NCI-H1694 treated with DMSO at 0.1 percent for 48 hours (cell line): ENCODE data around the gene TOP3B.

Experiments
- DNase-seq: peaks from one replicate; lab custom pipeline; 2025; lab: John Stamatoyannopoulos, UW

Gene TOP3B

GRCh38 chr22:21982338-21982965 lies at the start of gene TOP3B:
Gene TOP3B (minus strand): TSS chr22:21982787. CDS start chr22:21975709, 7,078 bp downstream.
- DNase-seq: peak; percentile 54

GRCh38 chr22:22031183-22031945 lies 48.8 kb upstream of the TOP3B start:
- no peak for DNase-seq

- DNase-seq: no peak
Observed at GRCh38 chr22:22030493-22031182, 48.1 kb upstream of the TOP3B start.

DNA sequence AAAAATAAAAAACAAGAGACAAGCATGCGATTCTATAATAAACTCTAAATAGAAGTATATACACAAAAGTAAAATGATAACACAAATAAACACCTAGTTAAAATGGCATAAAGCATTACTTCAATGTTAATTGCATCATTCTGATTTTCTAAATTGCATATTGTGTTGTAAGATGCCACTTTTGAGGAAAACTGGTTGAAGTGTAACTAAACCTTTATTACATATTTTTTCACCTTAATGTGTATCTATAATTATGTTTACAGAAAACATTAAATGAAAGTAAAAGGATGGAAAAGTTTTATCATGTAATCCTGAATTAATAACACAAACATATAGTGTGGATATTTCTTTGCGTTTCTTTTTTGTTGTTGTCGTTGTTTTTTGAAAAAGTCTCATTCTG lies 45.4 kb upstream of the TOP3B start:
- DNase-seq: no peak

DNA sequence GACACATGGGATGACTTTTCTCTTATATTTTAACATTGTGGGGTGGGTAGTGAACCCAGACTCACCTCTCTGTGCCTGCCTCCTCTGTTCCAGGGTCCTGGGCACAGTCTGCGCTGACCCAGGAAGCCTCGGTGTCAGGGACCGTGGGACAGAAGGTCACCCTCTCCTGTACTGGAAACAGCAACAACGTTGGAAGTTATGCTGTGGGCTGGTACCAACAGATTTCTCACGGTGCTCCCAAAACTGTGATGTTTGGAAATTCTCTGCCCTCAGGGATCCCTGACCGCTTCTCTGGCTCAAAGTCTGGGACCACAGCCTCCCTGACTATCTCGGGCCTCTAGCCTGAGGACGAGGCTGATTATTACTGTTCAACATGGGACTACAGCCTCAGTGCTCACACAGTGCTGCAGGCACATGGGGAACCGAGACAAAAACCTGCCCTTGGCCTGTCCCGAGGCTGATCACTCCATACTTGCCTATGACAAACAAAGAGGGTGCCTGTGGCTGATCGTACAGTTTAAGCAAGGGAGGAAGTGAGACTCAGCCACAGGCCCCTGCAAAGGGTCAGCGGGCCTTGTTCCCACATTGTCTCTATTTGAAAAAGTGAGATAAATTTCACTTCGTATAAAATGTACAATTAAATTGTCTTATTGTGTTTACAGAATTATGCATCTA lies 43.7 kb upstream of the TOP3B start:
- DNase-seq: no peak

DNA sequence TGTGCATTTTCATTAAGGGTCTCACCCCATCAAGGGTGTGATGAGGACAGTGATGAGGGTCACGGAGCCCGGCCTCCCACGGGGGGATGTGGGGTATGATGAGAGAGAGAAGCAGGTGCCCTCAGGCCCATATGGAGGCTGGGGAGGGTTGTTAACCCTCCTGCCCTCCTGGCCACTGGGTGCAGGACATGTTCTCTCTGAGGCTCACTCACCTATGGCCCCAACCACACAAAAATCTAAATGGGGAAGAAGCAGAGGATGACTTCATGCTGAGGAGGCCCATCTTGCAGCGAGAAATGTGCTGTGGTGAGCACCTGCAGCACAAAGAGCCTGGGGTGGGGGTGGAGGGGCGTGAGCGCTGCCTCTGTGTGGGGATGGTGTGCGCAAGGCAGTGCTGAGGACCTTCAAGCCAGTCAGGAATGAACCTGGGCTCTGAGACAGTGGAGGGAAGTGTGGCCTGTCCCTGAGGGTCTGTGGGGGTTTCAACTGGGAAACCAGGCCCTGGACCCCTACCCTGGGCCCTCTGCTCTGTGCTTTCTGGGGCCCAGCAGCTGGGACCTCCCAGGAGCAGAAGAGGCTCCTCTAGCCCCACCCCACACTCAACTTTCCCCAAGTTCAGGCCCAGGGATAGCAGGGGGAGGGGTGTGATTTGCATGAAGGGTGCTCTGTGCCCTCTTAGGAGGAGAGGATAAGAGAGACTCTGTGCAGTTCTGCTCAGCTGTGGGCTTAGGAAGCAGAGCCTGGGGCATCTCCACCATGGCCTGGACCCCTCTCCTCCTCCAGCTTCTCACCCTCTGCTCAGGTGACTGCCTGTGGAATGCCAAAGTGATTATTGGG lies 43.0 kb upstream of the TOP3B start:
- no peak for DNase-seq

DNA sequence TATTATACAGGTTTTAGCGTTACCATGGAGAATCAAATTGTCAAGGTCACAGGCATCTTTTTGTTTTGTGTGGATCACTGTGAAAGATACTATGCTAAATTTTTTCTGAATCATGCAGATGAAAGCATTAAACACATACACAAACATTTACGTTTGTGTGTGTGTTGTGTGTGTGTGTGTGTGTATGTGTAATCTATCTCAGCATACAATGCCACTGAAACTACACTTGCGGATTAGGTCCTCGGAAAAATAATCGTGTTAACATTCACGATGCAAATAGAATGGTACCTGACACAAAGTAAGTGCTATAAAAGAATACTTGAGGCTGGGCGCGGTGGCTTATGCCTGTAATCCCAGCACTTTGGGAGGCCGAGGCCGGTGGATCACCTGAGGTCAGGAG lies 41.9 kb upstream of the TOP3B start:
- DNase-seq: no peak

DNA sequence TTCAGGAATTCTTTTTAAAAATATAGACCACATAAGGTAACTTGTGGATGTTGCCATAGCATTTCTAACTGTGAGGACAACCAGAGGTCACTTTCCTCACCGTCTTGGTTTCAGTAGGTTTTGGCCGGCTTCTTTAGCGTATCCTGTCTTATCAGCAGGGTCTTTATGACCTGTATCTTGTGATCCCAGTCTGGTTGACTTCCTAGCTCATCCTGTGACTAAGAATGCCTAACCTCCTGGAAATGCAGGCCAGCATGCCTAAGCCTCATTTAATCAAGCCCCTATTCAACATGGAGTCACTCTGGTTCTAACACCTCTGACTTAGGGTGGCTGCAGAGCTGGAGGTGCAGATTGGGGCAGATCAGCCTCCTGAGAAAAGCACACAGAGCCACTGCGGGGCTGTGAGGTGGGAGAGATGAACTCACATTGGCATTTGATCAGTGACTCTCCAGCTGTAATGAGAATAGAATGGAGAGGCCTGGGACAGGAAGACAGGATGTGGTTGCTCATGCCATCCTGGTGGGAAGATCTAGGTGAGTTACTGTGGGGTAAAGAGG lies 41.1 kb upstream of the TOP3B start:
- no peak for DNase-seq

DNA sequence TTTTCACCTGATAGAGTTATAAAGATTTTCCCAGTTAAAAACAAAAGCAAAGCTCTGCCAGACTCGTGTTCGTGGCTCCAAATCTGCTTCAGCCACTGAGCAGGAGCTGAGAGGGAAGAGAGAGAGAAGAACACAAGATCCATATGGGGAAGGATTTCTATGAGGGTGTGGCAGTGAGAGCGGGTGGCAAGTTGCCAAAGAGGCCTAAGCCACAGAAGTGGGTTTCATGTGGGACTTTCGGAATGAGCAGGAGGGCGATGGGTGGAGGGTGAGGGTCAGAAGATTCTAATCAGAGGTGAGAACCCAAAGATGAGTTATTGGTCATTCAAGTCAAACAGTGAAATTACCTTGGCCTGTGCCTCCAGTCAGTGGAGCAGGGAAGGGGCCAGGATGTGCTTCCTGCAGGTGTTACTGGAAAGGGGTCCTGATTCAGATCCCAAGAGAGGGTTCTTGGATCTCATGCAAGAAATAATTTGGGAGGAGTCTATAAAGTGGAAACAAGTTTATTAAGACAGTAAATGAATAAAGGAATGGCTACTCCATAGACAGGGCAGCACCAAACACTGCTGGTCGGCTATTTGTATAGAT lies 40.5 kb upstream of the TOP3B start:
- no peak for DNase-seq

GRCh38 chr22:22022255-22022840 lies 39.8 kb upstream of the TOP3B start:
- DNase-seq: no peak

DNA sequence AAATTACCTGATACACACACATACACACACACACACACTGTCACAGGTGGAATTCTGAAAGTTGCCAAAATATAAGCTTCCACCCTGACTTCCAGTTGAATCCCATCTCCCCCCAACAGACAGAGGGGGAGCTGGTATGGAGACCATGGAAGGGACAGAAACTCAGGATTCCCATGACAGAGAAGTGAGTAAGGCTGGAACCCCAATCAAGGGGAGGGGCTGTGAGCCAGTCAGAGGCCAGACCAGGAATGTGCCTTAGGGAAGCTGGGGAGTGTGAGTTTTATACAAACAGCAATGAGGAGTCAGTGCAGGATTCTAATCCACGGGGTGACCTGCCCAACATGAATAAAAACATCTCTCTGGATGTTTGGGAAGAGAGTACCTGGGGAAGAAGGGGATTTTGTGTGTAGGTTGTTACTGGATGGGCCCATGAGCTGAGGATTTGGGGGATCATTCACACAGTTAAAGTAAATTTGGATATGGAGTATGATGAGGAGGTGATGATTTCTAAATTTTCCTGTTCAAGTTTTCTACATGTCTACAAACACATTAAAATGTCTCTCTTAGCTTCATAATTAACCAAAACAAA lies 38.7 kb upstream of the TOP3B start:
- DNase-seq: no peak

DNA sequence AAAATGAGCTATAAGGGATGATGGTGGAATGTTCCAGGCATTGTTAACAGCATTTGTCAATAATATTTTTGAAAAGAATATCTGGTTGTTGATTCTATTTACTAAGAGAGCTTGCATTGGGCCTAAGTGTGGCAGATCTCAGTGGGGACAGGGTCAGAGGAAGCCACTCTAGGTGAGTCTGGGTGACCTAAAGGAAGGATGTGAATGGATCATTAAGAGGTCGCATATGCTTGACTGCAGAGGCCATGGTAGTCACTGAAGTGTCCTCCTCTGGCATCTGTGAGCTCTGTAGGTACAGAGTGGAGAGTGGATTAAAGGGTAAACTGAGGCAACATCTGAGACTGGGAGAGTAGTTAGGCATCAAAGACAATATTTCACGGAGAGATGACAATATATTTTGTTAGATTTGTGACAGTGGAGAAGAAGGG lies 37.9 kb upstream of the TOP3B start:
- DNase-seq: no peak

- DNase-seq: no peak
Observed at GRCh38 chr22:22019659-22020424, 37.3 kb upstream of the TOP3B start.

DNA sequence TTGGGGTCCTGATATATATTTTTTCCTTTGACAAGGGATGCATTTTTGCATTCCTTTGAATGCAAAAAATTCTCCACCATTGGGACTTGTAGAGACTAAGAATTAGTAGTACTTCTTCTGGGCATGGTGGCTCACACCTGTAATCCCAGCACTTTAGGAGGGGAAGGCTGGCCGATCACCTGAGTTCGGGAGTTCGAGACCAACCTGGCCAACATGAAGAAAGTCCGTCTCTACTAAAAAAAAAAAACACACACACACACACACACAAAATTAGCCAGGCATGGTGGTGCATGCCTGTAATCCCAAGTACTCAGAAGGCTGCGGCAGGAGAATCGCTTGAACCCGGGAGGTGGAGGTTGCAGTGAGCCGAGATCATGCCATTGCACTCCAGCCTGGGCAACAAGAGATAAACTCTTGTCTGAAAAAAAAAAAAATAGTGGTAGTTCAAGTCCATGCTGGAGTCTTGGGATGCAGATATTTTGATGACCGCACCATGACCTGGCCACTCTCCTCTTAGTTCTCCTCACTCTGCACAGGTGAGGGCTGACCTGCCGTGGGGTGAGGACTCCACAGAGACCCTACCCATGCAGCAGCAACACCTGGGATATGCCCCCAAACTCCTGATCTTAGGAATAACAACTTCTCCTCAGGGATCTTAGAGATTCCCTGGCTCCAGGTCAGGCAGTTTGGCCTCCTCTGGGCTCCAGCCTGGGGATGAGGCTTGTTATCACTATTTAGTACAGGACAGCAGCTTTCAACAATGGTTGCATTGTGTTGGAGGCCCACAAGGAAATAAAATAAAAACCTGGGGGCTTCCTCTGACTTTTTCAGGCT lies 36.5 kb upstream of the TOP3B start:
- no peak for DNase-seq

GRCh38 chr22:22015631-22016030 lies 33.0 kb upstream of the TOP3B start:
- no peak for DNase-seq

GRCh38 chr22:22014285-22014659 lies 31.7 kb upstream of the TOP3B start:
- DNase-seq: no peak

- DNase-seq: no peak
Observed at GRCh38 chr22:22013559-22014284, 31.1 kb upstream of the TOP3B start.

DNA sequence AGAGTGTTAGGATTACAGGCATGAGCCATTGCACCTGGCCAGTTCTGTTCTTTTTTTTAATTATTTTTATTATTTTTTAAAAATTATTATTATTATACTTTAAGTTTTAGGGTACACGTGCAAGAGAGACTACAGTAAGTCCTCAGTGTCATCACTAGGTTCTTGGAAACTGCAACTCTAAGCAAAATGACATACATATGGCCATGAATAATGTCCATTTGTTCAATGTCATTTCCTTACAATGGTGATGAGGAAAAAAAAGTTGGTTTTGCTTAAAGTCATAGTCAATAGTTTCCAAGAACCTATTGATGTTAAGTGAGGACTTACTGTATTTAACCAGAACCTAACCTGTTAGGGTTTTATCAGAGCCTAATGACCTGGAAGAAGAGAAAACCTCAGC lies 29.4 kb upstream of the TOP3B start:
- no peak for DNase-seq
